ENCODE data around the gene PPIG. TPM values are rescaled to one million over a fixed set of nuclear protein-coding genes. Genes with fewer than 3 reads are reported as not detected.
"Not testable (repeated sequence)": the region's sequence is repeated elsewhere in the genome, so short reads cannot be mapped to it uniquely, and the experiment has no call there.

PPIG gene
- total and polyA plus RNA-seq, 9 of the 15 experiments (the other 6 are each of a cell fraction or from before 2014, with no cell fraction given), result 52.5 to 166 (median 124) TPM

GRCh38 chr2:169582552-169583266 is 1.4 kb upstream of the PPIG start:
- Histone ChIP-seq H3K79me2 (ENCODE audit: control insufficient read depth, insufficient read depth, low read length) (peaks cover 38% of the 10 kb centered on the region), H3K9me3 (replicated peaks; ENCODE audit: control insufficient read depth, insufficient read depth, low read depth, low read length) (peaks cover 11% of the 10 kb centered on the region)
- CTCF ChIA-PET (ENCODE audit: low intra/inter-chr PET ratio); H2AFZ ChIP-seq (ENCODE audit: low read depth, low read length); H4K20me1 ChIP-seq (replicated peaks; ENCODE audit: control insufficient read depth, insufficient read depth, low read length); H3K4me1 ChIP-seq (replicated peaks in 1 of 2; ENCODE audit: control insufficient read depth in 2 of 2, insufficient read depth in 2 of 2, low read length in 2 of 2); H3K9ac ChIP-seq (ENCODE audit: insufficient read depth in 1 of 2, low read depth in 2 of 2, low read length in 2 of 2); DNase-seq (ENCODE audit: extremely low read depth in 1 of 4, low spot score in 3 of 4); H3K4me2 ChIP-seq (ENCODE audit: insufficient read depth, low read length); intact Hi-C loops (cut with micrococcal nuclease); in situ Hi-C loops (cut with MboI); H3K36me3 ChIP-seq (ENCODE audit: control insufficient read depth, insufficient read depth, low read length); BruUV-seq (replicated peaks); H3K27me3 ChIP-seq (ENCODE audit: control insufficient read depth in 2 of 2, insufficient read depth in 2 of 2, low read length in 2 of 2); ATAC-seq; H3K9me1 ChIP-seq (ENCODE audit: control insufficient read depth, insufficient read depth, low read length); H3K4me3 ChIP-seq; H3K27ac ChIP-seq (ENCODE audit: extremely low read depth, low read depth, low read length); FAIRE-seq: not testable (repeated sequence)
- 89% methylated on average over 10 of the region's 10 CpGs for WGBS (ENCODE audit: insufficient coverage, low coverage, missing lambda C conversion rate)
- TF ChIP-seq RBM25 (IDR thresholded peaks at IDR 0.05; ENCODE audit: low read depth, low read length, severe bottlenecking) (peak; percentile 60), ARNT (IDR thresholded peaks at IDR 0.05) (peak in 1 of 2 experiments; percentile 45; a peak in 1 of 4 replicates), SMARCA5 (IDR thresholded peaks at IDR 0.05) (peak; percentile 67; the same call in 1 of the 2 replicates), ZNF146 (CRISPR knock-in tag; IDR thresholded peaks at IDR 0.05; ENCODE audit: unreplicated experiment) (peak; percentile 100), HDAC2 (IDR thresholded peaks at IDR 0.05) (peak; percentile 51; the same call in 1 of the 2 replicates), BCOR (IDR thresholded peaks at IDR 0.05) (peak; percentile 94), CBX3 (IDR thresholded peaks at IDR 0.05; ENCODE audit: borderline replicate concordance in 1 of 2, low read length in 2 of 2) (peak in 1 of 2 experiments; percentile 18; a peak in 2 of 3 replicates), PHF20 (IDR thresholded peaks at IDR 0.05; ENCODE audit: partially characterized antibody) (peak; percentile 28), ZNF184 (CRISPR knock-in tag; IDR thresholded peaks at IDR 0.05) (peak; percentile 86), KDM1A (IDR thresholded peaks at IDR 0.05) (peak; percentile 63 to 71), CHD4 (IDR thresholded peaks at IDR 0.05; ENCODE audit: insufficient read depth, insufficient replicate concordance, low read depth, low read length, poor library complexity, severe bottlenecking) (peak; percentile 41), HDAC1 (IDR thresholded peaks at IDR 0.05) (0 out of 4 replicates have a peak, but pooled peaks of 1 of the 2 experiments have one; percentile 54)
- POLR2A ChIA-PET, result interaction anchor here (0.8 to 1.9 kb wide), 4 partner anchors 10 to 718 kb away, joined by 3 to 7 read pairs (median 4); no protein-coding TSS in a partner anchor
